ENCODE results near the gene LDLRAD4. TPM values are rescaled to one million over a fixed set of nuclear protein-coding genes. Genes with fewer than 3 reads are reported as not detected.
"Not testable (repeated sequence)": the region's sequence is repeated elsewhere in the genome, so short reads cannot be mapped to it uniquely, and the experiment has no call there.

Gene LDLRAD4
- total and polyA plus RNA-seq, 5 donors from 2014 or later, result 42.4 to 207 (median 49.8) TPM

GRCh38 chr18:13260197-13260934 is 41.8 kb downstream of the LDLRAD4 start:
- Mint-ChIP-seq H3K27ac (peak overlapping the region in 2 of 3 donors; percentile 57 to 88), H3K9me3 (peaks cover 0 to 1% (median 0%) of the 10 kb centered on the region in 7 donors), H3K4me1 (peaks cover 0 to 42% (median 24%) of the 10 kb centered on the region in 4 donors), H3K36me3 (peaks cover 4% of the 10 kb centered on the region), H3K4me3 (peak overlapping the region in 2 of 4 donors; percentile 24 to 49), H3K27me3 (no peaks in the 10 kb centered on the region)
- peak in 1 of 3 donors; percentile 42 for DNase-seq
- peaks cover 20% of the 10 kb centered on the region for H3K4me1 ChIP-seq (ENCODE audit: control insufficient read depth, insufficient read depth, low read length, poor library complexity, severe bottlenecking)
- no peaks in the 10 kb centered on the region for H3K27me3 ChIP-seq (ENCODE audit: control insufficient read depth, insufficient read depth, low read length)
- H3K9me3 ChIP-seq (ENCODE audit: control insufficient read depth in 2 of 2, low read length in 2 of 2), result no peaks in the 10 kb centered on the region
- H3K4me3 ChIP-seq (ENCODE audit: low read depth, low read length), result no peak overlapping the region
- H3K36me3 ChIP-seq (ENCODE audit: control insufficient read depth, insufficient read depth, low read length), result no peaks in the 10 kb centered on the region
- ATAC-seq (ENCODE audit: low read depth in 2 of 2), result peak in 1 of 2 donors; percentile 46
- H3K27ac ChIP-seq (ENCODE audit: insufficient read depth, low read length, poor library complexity, severe bottlenecking), result no peak overlapping the region

GRCh38 chr18:13260935-13261640 is 42.5 kb downstream of the LDLRAD4 start:
- H3K36me3 ChIP-seq (ENCODE audit: control insufficient read depth, insufficient read depth, low read length), result no peaks in the 10 kb centered on the region
- no peak overlapping the region for H3K27ac ChIP-seq (ENCODE audit: insufficient read depth, low read length, poor library complexity, severe bottlenecking)
- Mint-ChIP-seq H3K4me3 (peak overlapping the region in 2 of 4 donors; percentile 40 to 78), H3K9me3 (peaks cover 0 to 1% (median 0%) of the 10 kb centered on the region in 7 donors), H3K4me1 (peaks cover 0 to 49% (median 30%) of the 10 kb centered on the region in 4 donors), H3K27ac (peak overlapping the region in 2 of 3 donors; percentile 83 to 88), H3K27me3 (no peaks in the 10 kb centered on the region), H3K36me3 (no peaks in the 10 kb centered on the region)
- H3K4me3 ChIP-seq (ENCODE audit: low read depth, low read length), result no peak overlapping the region
- DNase-seq, result no peak
- no peaks in the 10 kb centered on the region for H3K9me3 ChIP-seq (ENCODE audit: control insufficient read depth in 2 of 2, low read length in 2 of 2)
- no peak for ATAC-seq (ENCODE audit: low read depth in 2 of 2)
- H3K4me1 ChIP-seq (ENCODE audit: control insufficient read depth, insufficient read depth, low read length, poor library complexity, severe bottlenecking), result peaks cover 26% of the 10 kb centered on the region
- H3K27me3 ChIP-seq (ENCODE audit: control insufficient read depth, insufficient read depth, low read length), result no peaks in the 10 kb centered on the region

GRCh38 chr18:13261661-13262357 is 43.2 kb downstream of the LDLRAD4 start:
- H3K27me3 Mint-ChIP-seq, result no peaks in the 10 kb centered on the region
- H3K27ac ChIP-seq (ENCODE audit: insufficient read depth, low read length, poor library complexity, severe bottlenecking), result no peak overlapping the region
- H3K4me1 ChIP-seq (ENCODE audit: control insufficient read depth, insufficient read depth, low read length, poor library complexity, severe bottlenecking), result peaks cover 33% of the 10 kb centered on the region
- no peaks in the 10 kb centered on the region for H3K36me3 ChIP-seq (ENCODE audit: control insufficient read depth, insufficient read depth, low read length)
- H3K4me3 ChIP-seq (ENCODE audit: low read depth, low read length), result no peak overlapping the region
- peaks cover 0 to 1% (median 0%) of the 10 kb centered on the region in 7 donors for H3K9me3 Mint-ChIP-seq
- no peaks in the 10 kb centered on the region for H3K9me3 ChIP-seq (ENCODE audit: control insufficient read depth in 2 of 2, low read length in 2 of 2)
- H3K36me3 Mint-ChIP-seq, result no peaks in the 10 kb centered on the region
- H3K27ac Mint-ChIP-seq, result peak overlapping the region in 2 of 3 donors; percentile 83 to 88
- peaks cover 4 to 56% (median 35%) of the 10 kb centered on the region in 4 donors for H3K4me1 Mint-ChIP-seq
- no peaks in the 10 kb centered on the region for H3K27me3 ChIP-seq (ENCODE audit: control insufficient read depth, insufficient read depth, low read length)
- ATAC-seq (ENCODE audit: low read depth in 2 of 2), result peak in 1 of 2 donors; percentile 48
- H3K4me3 Mint-ChIP-seq, result peak overlapping the region in 2 of 4 donors; percentile 40 to 78
- DNase-seq, result peak in 1 of 3 donors; percentile 68

- not testable (repeated sequence) for H3K36me3 ChIP-seq (ENCODE audit: control insufficient read depth, insufficient read depth, low read length); H3K4me3 Mint-ChIP-seq; H3K9me3 Mint-ChIP-seq; H3K27ac Mint-ChIP-seq; H3K27ac ChIP-seq (ENCODE audit: insufficient read depth, low read length, poor library complexity, severe bottlenecking); H3K27me3 Mint-ChIP-seq; DNase-seq; H3K9me3 ChIP-seq (ENCODE audit: control insufficient read depth in 2 of 2, low read length in 2 of 2); H3K36me3 Mint-ChIP-seq; ATAC-seq (ENCODE audit: low read depth in 2 of 2); H3K4me3 ChIP-seq (ENCODE audit: low read depth, low read length); H3K27me3 ChIP-seq (ENCODE audit: control insufficient read depth, insufficient read depth, low read length)
- peaks cover 8 to 62% (median 39%) of the 10 kb centered on the region in 4 donors for H3K4me1 Mint-ChIP-seq
- peaks cover 37% of the 10 kb centered on the region for H3K4me1 ChIP-seq (ENCODE audit: control insufficient read depth, insufficient read depth, low read length, poor library complexity, severe bottlenecking)
These were observed 43.8 kb downstream of the LDLRAD4 start for GRCh38 chr18:13262358-13262680.

- no peak overlapping the region for H3K4me3 ChIP-seq (ENCODE audit: low read depth, low read length)
- no peaks in the 10 kb centered on the region for H3K27me3 ChIP-seq (ENCODE audit: control insufficient read depth, insufficient read depth, low read length)
- H3K9me3 ChIP-seq (ENCODE audit: control insufficient read depth in 2 of 2, low read length in 2 of 2), result no peaks in the 10 kb centered on the region
- peaks cover 11 to 69% (median 47%) of the 10 kb centered on the region in 4 donors for H3K4me1 Mint-ChIP-seq
- peaks cover 0 to 1% (median 0%) of the 10 kb centered on the region in 7 donors for H3K9me3 Mint-ChIP-seq
- peaks cover 45% of the 10 kb centered on the region for H3K4me1 ChIP-seq (ENCODE audit: control insufficient read depth, insufficient read depth, low read length, poor library complexity, severe bottlenecking)
- DNase-seq, result no peak
- H3K27ac ChIP-seq (ENCODE audit: insufficient read depth, low read length, poor library complexity, severe bottlenecking), result no peak overlapping the region
- no peaks in the 10 kb centered on the region for H3K27me3 Mint-ChIP-seq
- ATAC-seq (ENCODE audit: low read depth in 2 of 2), result no peak
- H3K36me3 Mint-ChIP-seq, result no peaks in the 10 kb centered on the region
- no peaks in the 10 kb centered on the region for H3K36me3 ChIP-seq (ENCODE audit: control insufficient read depth, insufficient read depth, low read length)
- peak overlapping the region in 1 of 3 donors; percentile 33 for H3K27ac Mint-ChIP-seq
- H3K4me3 Mint-ChIP-seq, result no peak overlapping the region
These were observed 44.5 kb downstream of the LDLRAD4 start for GRCh38 chr18:13262839-13263691.

GRCh38 chr18:13264091-13265007 is 45.8 kb downstream of the LDLRAD4 start:
- no peak for DNase-seq
- Mint-ChIP-seq H3K9me3 (peaks cover 0 to 1% (median 0%) of the 10 kb centered on the region in 7 donors), H3K4me3 (peak overlapping the region in 1 of 4 donors; percentile 58), H3K27me3 (no peaks in the 10 kb centered on the region), H3K36me3 (peaks cover 2% of the 10 kb centered on the region), H3K27ac (peak overlapping the region; percentile 92 to 98 (median 96)), H3K4me1 (peaks cover 18 to 78% (median 57%) of the 10 kb centered on the region in 4 donors)
- Histone ChIP-seq H3K27ac (ENCODE audit: insufficient read depth, low read length, poor library complexity, severe bottlenecking) (no peak overlapping the region), H3K9me3 (ENCODE audit: control insufficient read depth in 2 of 2, low read length in 2 of 2) (no peaks in the 10 kb centered on the region), H3K36me3 (ENCODE audit: control insufficient read depth, insufficient read depth, low read length) (no peaks in the 10 kb centered on the region), H3K4me3 (ENCODE audit: low read depth, low read length) (no peak overlapping the region), H3K4me1 (ENCODE audit: control insufficient read depth, insufficient read depth, low read length, poor library complexity, severe bottlenecking) (peaks cover 47% of the 10 kb centered on the region), H3K27me3 (ENCODE audit: control insufficient read depth, insufficient read depth, low read length) (no peaks in the 10 kb centered on the region)
- no peak for ATAC-seq (ENCODE audit: low read depth in 2 of 2)
